Tibial artery (tissue), 4 donors: Measurements from ENCODE around the gene RAD51B.
A peak's percentile ranks its signal among the peaks of the same experiment; 100 is the strongest.

ENCODE experiments used
- DNase-seq, 2 donors: peaks; one replicate each; pipeline ENCODE4 v3.0.0-alpha.2; 2019
- H3K27ac ChIP-seq, 2 donors: fragments of 200-600 bp; sonication (generic) in 1 of 2; 1 replicate in 1 of 2; 2 replicates in 1 of 2; pipeline ENCODE4 v1.5.1; 2018 to 2019; ENCODE audit warnings: mild to moderate bottlenecking in 1 of 2
- H3K27me3 ChIP-seq, 2 donors: fragments of 200-600 bp; sonication (generic) in 1 of 2; one replicate each; pipeline versions ENCODE4 v1.5.1 to v1.6.0; 2016 to 2019
- H3K36me3 ChIP-seq, 3 donors: fragments of 200-600 bp; sonication (generic) in 2 of 3; one replicate each; pipeline ENCODE4 v1.5.1; 2016 to 2019; ENCODE audit warnings: mild to moderate bottlenecking in 2 of 3
- H3K4me1 ChIP-seq, 4 donors: fragments of 200-600 bp; sonication (generic) in 2 of 4; 1 replicate in 3 of 4; 2 replicates in 1 of 4; pipeline ENCODE4 v1.5.1; 2016 to 2019
- H3K4me3 ChIP-seq, 2 donors: fragments of 200-600 bp; sonication (generic) in 1 of 2; 1 replicate in 1 of 2; 2 replicates in 1 of 2; pipeline ENCODE4 v1.5.1; 2018 to 2019; ENCODE audit warnings: mild to moderate bottlenecking in 2 of 2
- H3K9me3 ChIP-seq, 3 donors: fragments of 200-600 bp; sonication (generic) in 1 of 3; one replicate each; pipeline ENCODE4 v1.5.1; 2016 to 2019
- CTCF ChIP-seq, 2 experiments: fragments of 200-600 bp in 1 of 2; fragments of 450-650 bp in 1 of 2; IDR thresholded peaks; one replicate each; pipeline ENCODE4 v1.5.1; 2017 to 2019; ENCODE audit warnings: antibody characterized with exemption in 2 of 2, mild to moderate bottlenecking in 1 of 2, moderate library complexity in 1 of 2
- intact Hi-C: fragments of 100-400 bp; cut with DNase I; formaldehyde crosslinking; loops from one replicate; pipeline ENCODE4 v1.15.0; 2023; ENCODE audit warnings: low total_unique reads

The RAD51B gene

GRCh38 chr14:68651075-68651474, 831.5 kb downstream of the RAD51B start:
- peak overlapping the region; percentile 74 to 77 for H3K27ac ChIP-seq
- H3K27me3 ChIP-seq: no peaks in the 10 kb centered on the region
- DNase-seq: peak in 1 of 2 donors; percentile 65
- peaks cover 0 to 41% (median 29%) of the 10 kb centered on the region in 4 donors for H3K4me1 ChIP-seq
- H3K4me3 ChIP-seq: no peak overlapping the region
- intact Hi-C loops: no loop called here
- no peak for TF ChIP-seq CTCF (IDR thresholded peaks at IDR 0.05)
- no peaks in the 10 kb centered on the region for H3K36me3 ChIP-seq
- no peaks in the 10 kb centered on the region for H3K9me3 ChIP-seq

- H3K27ac ChIP-seq: peak overlapping the region; percentile 74 to 77
Measured at GRCh38 chr14:68651652-68652432, 832.3 kb downstream of the RAD51B start.

GRCh38 chr14:68652433-68652690, 832.8 kb downstream of the RAD51B start:
- Histone ChIP-seq H3K36me3 (no peaks in the 10 kb centered on the region), H3K4me3 (no peak overlapping the region), H3K9me3 (no peaks in the 10 kb centered on the region), H3K4me1 (peaks cover 0 to 42% (median 28%) of the 10 kb centered on the region in 4 donors), H3K27ac (peak overlapping the region; percentile 74 to 77), H3K27me3 (no peaks in the 10 kb centered on the region)
- intact Hi-C loops: no loop called here
- no peak for DNase-seq
- TF ChIP-seq CTCF (IDR thresholded peaks at IDR 0.05): no peak

More at GRCh38 chr14:68651652-68652432, 832.3 kb downstream of the RAD51B start:
- no peaks in the 10 kb centered on the region for H3K9me3 ChIP-seq
- H3K4me3 ChIP-seq: no peak overlapping the region
- peak in 1 of 2 donors; percentile 61 for DNase-seq
- no peaks in the 10 kb centered on the region for H3K36me3 ChIP-seq
- TF ChIP-seq CTCF (IDR thresholded peaks at IDR 0.05): no peak
- H3K27me3 ChIP-seq: no peaks in the 10 kb centered on the region
- intact Hi-C loops: no loop called here
- H3K4me1 ChIP-seq: peaks cover 0 to 42% (median 28%) of the 10 kb centered on the region in 4 donors

- Histone ChIP-seq H3K27me3 (no peaks in the 10 kb centered on the region), H3K27ac (peak overlapping the region in 1 of 2 donors; percentile 77), H3K4me1 (peaks cover 0 to 45% (median 28%) of the 10 kb centered on the region in 4 donors), H3K36me3 (no peaks in the 10 kb centered on the region), H3K9me3 (no peaks in the 10 kb centered on the region), H3K4me3 (no peak overlapping the region)
- TF ChIP-seq CTCF (IDR thresholded peaks at IDR 0.05): no peak
- intact Hi-C loops: no loop called here
- peak in 1 of 2 donors; percentile 27 for DNase-seq
Measured at GRCh38 chr14:68653108-68653507, 833.5 kb downstream of the RAD51B start.

GRCh38 chr14:68653804-68654203, 834.2 kb downstream of the RAD51B start:
- Histone ChIP-seq H3K36me3 (no peaks in the 10 kb centered on the region), H3K9me3 (no peaks in the 10 kb centered on the region), H3K27ac (no peak overlapping the region), H3K4me1 (peaks cover 0 to 52% (median 30%) of the 10 kb centered on the region in 4 donors), H3K4me3 (no peak overlapping the region), H3K27me3 (no peaks in the 10 kb centered on the region)
- TF ChIP-seq CTCF (IDR thresholded peaks at IDR 0.05): no peak
- peak in 1 of 2 donors; percentile 48 for DNase-seq
- intact Hi-C loops: no loop called here
